MM.1S (cell line): ENCODE measurements around the gene SLC4A4.

Source experiments
- DNase-seq: peaks from one replicate; pipeline ENCODE4 v3.0.0-alpha.2; 2015
- H2AFZ ChIP-seq: fragments of 300-600 bp; sonication (generic); 2 replicates; pipeline ENCODE4 v1.6.0; 2016; ENCODE audit warnings: antibody characterized with exemption, low read length
- H3F3A ChIP-seq: fragments of 300-600 bp; sonication (generic); 2 replicates; pipeline ENCODE4 v1.6.1; 2016; ENCODE audit warnings: mild to moderate bottlenecking, antibody characterized with exemption, low read length, moderate library complexity, mixed read lengths; ENCODE audit not compliant: insufficient read depth
- H3K27ac ChIP-seq: fragments of 300-600 bp; sonication (generic); 2 replicates; pipeline ENCODE4 v1.5.1; 2016; ENCODE audit warnings: mild to moderate bottlenecking, low read length
- H3K27me3 ChIP-seq: fragments of 300-600 bp; sonication (generic); replicated peaks from 2 replicates; pipeline ENCODE4 v1.6.0; 2016; ENCODE audit warnings: low read length; ENCODE audit not compliant: insufficient read depth
- H3K36me3 ChIP-seq: fragments of 300-600 bp; sonication (generic); replicated peaks from 2 replicates; pipeline ENCODE4 v1.6.1; 2016; ENCODE audit warnings: mild to moderate bottlenecking, low read length, mixed read lengths; ENCODE audit not compliant: insufficient read depth
- H3K4me1 ChIP-seq: fragments of 300-600 bp; sonication (generic); 2 replicates; pipeline ENCODE4 v1.6.1; 2016; ENCODE audit warnings: low read length, mixed read lengths
- H3K4me2 ChIP-seq: fragments of 300-600 bp; sonication (generic); 2 replicates; pipeline ENCODE4 v1.6.0; 2016; ENCODE audit warnings: low read depth, low read length
- H3K4me3 ChIP-seq: fragments of 300-600 bp; sonication (generic); 2 replicates; pipeline ENCODE4 v1.5.1; 2016; ENCODE audit warnings: low read length, mixed read lengths
- H3K79me2 ChIP-seq: fragments of 300-600 bp; sonication (generic); 2 replicates; pipeline ENCODE4 v1.6.1; 2016; ENCODE audit warnings: mixed run types, low read length, mixed read lengths
- H3K9ac ChIP-seq: fragments of 300-600 bp; sonication (generic); 2 replicates; pipeline ENCODE4 v1.6.1; 2016; ENCODE audit warnings: low read length, mixed read lengths
- H3K9me2 ChIP-seq: fragments of 300-600 bp; sonication (generic); replicated peaks from 2 replicates; pipeline ENCODE4 v1.6.1; 2016; ENCODE audit warnings: mild to moderate bottlenecking, low read length, mixed read lengths; ENCODE audit not compliant: insufficient read depth
- H3K9me3 ChIP-seq: fragments of 300-600 bp; sonication (generic); replicated peaks from 2 replicates; pipeline ENCODE4 v1.6.1; 2016; ENCODE audit warnings: mild to moderate bottlenecking, low read length, mixed read lengths; ENCODE audit not compliant: insufficient read depth
- H4K20me1 ChIP-seq: fragments of 300-600 bp; sonication (generic); 2 replicates; pipeline ENCODE4 v1.6.1; 2016; ENCODE audit warnings: mild to moderate bottlenecking, low read length, moderate library complexity, mixed read lengths; ENCODE audit not compliant: insufficient read depth
- EZH2 ChIP-seq: fragments of 300-600 bp; sonication (generic); optimal IDR thresholded peaks from 2 replicates; pipeline ENCODE3; 2017; ENCODE audit warnings: low read depth, mild to moderate bottlenecking, antibody characterized with exemption, low read length, mixed read lengths
- EZH2phosphoT487 ChIP-seq: fragments of 300-600 bp; sonication (generic); IDR thresholded peaks from 2 replicates; pipeline ENCODE4 v1.6.1; 2018; ENCODE audit warnings: antibody characterized with exemption, low read length
- TF ChIP-seq, protein P1 (sequence below): fragments of 300-600 bp; sonication (generic); IDR thresholded peaks from 2 replicates; pipeline ENCODE4 v1.5.1; 2016; ENCODE audit warnings: antibody characterized with exemption, low read length, mixed read lengths

SLC4A4 gene

DNA sequence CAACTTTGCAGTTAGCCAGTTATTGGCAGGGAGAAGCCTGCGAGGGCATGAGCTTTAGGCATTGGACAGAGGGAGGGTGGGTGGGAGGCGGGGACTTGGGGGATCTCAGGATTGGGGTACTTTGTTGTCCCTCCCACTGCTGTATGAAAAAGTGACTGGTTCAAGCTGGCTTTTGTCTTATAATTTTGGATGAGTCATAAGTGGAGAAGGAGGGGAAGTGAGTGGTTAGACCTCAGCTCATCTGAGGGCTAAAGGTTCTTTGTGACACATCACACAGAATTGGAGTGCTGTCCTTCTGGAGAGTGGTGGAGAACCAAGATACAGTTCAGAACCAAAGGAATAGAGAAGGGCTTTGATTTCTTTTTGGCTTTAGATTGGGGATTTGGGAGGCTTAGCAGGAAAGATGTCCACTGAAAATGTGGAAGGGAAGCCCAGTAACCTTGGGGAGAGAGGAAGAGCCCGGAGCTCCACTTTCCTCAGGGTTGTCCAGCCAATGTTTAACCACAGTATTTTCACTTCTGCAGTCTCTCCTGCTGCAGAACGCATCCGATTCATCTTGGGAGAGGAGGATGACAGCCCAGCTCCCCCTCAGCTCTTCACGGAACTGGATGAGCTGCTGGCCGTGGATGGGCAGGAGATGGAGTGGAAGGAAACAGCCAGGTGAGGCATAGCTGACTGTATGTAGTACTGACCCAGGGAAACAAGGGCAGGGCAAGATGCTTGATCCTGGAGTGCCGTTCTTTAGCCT is at the start of gene SLC4A4:
TSS of gene SLC4A4 (plus strand) at position 175 of the 748 bp plus-strand sequence.
- Histone ChIP-seq H3K27me3 (no peaks in the 10 kb centered on the region), H3K4me3 (no peak within 1 kb of the TSS), H3K9ac (no peak within 1 kb of the TSS), H3K9me2 (no peaks in the 10 kb centered on the region), H3K36me3 (no peaks in the 10 kb centered on the region), H3F3A (no peaks in the 10 kb centered on the region), H3K4me2 (no peak within 1 kb of the TSS), H2AFZ (no peak within 1 kb of the TSS), H3K9me3 (no peaks in the 10 kb centered on the region), H3K27ac (no peak within 1 kb of the TSS), H4K20me1 (no peaks in the 10 kb centered on the region), H3K4me1 (no peaks in the 10 kb centered on the region), H3K79me2 (no peaks in the 10 kb centered on the region)
- DNase-seq = no peak
- no peak for TF ChIP-seq EZH2phosphoT487
- TF ChIP-seq, protein P1, sequence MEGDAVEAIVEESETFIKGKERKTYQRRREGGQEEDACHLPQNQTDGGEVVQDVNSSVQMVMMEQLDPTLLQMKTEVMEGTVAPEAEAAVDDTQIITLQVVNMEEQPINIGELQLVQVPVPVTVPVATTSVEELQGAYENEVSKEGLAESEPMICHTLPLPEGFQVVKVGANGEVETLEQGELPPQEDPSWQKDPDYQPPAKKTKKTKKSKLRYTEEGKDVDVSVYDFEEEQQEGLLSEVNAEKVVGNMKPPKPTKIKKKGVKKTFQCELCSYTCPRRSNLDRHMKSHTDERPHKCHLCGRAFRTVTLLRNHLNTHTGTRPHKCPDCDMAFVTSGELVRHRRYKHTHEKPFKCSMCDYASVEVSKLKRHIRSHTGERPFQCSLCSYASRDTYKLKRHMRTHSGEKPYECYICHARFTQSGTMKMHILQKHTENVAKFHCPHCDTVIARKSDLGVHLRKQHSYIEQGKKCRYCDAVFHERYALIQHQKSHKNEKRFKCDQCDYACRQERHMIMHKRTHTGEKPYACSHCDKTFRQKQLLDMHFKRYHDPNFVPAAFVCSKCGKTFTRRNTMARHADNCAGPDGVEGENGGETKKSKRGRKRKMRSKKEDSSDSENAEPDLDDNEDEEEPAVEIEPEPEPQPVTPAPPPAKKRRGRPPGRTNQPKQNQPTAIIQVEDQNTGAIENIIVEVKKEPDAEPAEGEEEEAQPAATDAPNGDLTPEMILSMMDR = no peak
- TF ChIP-seq EZH2 = no peak

DNA sequence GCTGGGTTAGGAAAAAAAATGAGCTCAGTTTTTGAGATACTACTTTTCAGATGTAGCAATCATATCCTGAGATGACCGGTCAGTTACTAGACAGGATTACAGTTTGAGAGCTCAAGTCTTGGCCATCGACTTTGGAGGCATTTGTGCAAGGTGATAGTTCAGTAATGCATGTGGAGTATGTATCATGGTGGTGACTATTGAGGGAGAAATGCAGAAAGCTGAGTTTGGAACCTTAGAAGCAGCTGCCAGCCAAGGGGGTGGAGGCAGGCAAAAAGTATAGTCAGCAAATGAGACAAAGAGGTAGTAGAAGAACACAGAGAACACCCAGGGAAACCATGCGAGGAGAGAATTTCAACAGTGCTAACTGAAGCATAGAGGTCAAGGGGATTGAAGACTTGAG is 48.7 kb upstream of the SLC4A4 start:
- Histone ChIP-seq H3K4me3 (no peak overlapping the region), H3K4me2 (no peak overlapping the region), H3K9me3 (no peaks in the 10 kb centered on the region), H3K4me1 (no peaks in the 10 kb centered on the region), H3K9ac (no peak overlapping the region), H4K20me1 (no peaks in the 10 kb centered on the region), H3K36me3 (no peaks in the 10 kb centered on the region), H2AFZ (no peak overlapping the region), H3F3A (no peaks in the 10 kb centered on the region), H3K9me2 (no peaks in the 10 kb centered on the region), H3K27ac (no peak overlapping the region), H3K27me3 (no peaks in the 10 kb centered on the region), H3K79me2 (no peaks in the 10 kb centered on the region)
- DNase-seq = no peak
- TF ChIP-seq, protein P1 = no peak
- TF ChIP-seq EZH2phosphoT487 (no peak), EZH2 (no peak)

DNA sequence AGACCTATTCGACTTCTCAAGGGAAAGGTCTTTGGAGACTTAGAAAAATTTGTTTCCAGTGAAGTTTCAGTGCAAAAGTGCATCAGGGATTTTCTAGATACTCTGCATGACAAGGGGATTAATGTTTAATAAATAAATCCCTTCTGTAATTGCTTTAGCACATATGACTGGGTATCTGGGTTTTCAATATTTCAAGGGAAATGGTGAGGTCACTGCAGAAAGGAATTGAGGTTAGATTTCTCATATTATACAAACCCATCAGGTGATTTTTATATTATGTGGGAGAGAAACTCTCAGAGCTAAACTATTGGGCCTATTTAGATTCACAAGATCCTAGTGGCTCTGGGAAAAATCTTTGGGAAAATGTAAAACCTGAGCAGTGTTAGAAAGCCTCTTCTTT is 48.3 kb upstream of the SLC4A4 start:
- Histone ChIP-seq H3K4me1 (no peaks in the 10 kb centered on the region), H3K27me3 (no peaks in the 10 kb centered on the region), H3K36me3 (no peaks in the 10 kb centered on the region), H3K9ac (no peak overlapping the region), H3K27ac (no peak overlapping the region), H3K4me2 (no peak overlapping the region), H2AFZ (no peak overlapping the region), H3K9me3 (no peaks in the 10 kb centered on the region), H3K79me2 (no peaks in the 10 kb centered on the region), H3K4me3 (no peak overlapping the region), H4K20me1 (no peaks in the 10 kb centered on the region), H3K9me2 (no peaks in the 10 kb centered on the region), H3F3A (no peaks in the 10 kb centered on the region)
- no peak for DNase-seq
- TF ChIP-seq, protein P1 = no peak
- TF ChIP-seq EZH2 (no peak), EZH2phosphoT487 (no peak)
